GM19395 (cell line): ENCODE results near the gene FAM217A.

Source experiments
- ATAC-seq: cut with Tn5 transposase; IDR thresholded peaks from one replicate; pipeline ENCODE4 v1.9.1; 2021; ENCODE audit warnings: mild to moderate bottlenecking, moderate library complexity; ENCODE audit not compliant: unreplicated experiment

FAM217A gene

GRCh38 chr6:4085332-4085700, 6.4 kb upstream of the FAM217A start:
- ATAC-seq, result no peak

- no peak for ATAC-seq
These were observed 5.8 kb upstream of the FAM217A start for GRCh38 chr6:4084444-4085331.

GRCh38 chr6:4074478-4075235, 4.3 kb downstream of the FAM217A start:
- no peak for ATAC-seq

- no peak for ATAC-seq
These were observed 7.6 kb downstream of the FAM217A start for GRCh38 chr6:4071330-4071729.

GRCh38 chr6:4069199-4069598, 9.7 kb downstream of the FAM217A start:
- ATAC-seq, result no peak

GRCh38 chr6:4067673-4068072, 11.3 kb downstream of the FAM217A start:
- no peak for ATAC-seq

GRCh38 chr6:4066029-4066755, 12.7 kb downstream of the FAM217A start:
- no peak for ATAC-seq

- ATAC-seq, result no peak
These were observed 19.7 kb downstream of the FAM217A start for GRCh38 chr6:4059115-4059777.

GRCh38 chr6:4057036-4057435, 21.9 kb downstream of the FAM217A start:
- ATAC-seq, result no peak

- ATAC-seq, result no peak
These were observed 23.4 kb downstream of the FAM217A start for GRCh38 chr6:4055420-4056041.

- ATAC-seq, result no peak
These were observed 29.7 kb downstream of the FAM217A start for GRCh38 chr6:4049246-4049645.

GRCh38 chr6:4041480-4041879, 37.5 kb downstream of the FAM217A start:
- no peak for ATAC-seq

- ATAC-seq, result no peak
These were observed 39.6 kb downstream of the FAM217A start for GRCh38 chr6:4039348-4039747.

- no peak for ATAC-seq
These were observed 42.4 kb downstream of the FAM217A start for GRCh38 chr6:4036581-4036980.

GRCh38 chr6:4032475-4032874, 46.5 kb downstream of the FAM217A start:
- ATAC-seq, result no peak

- ATAC-seq, result no peak
These were observed 47.5 kb downstream of the FAM217A start for GRCh38 chr6:4031442-4031841.

- ATAC-seq, result no peak
These were observed 48.3 kb downstream of the FAM217A start for GRCh38 chr6:4030669-4031068.

- no peak for ATAC-seq
These were observed 49.2 kb downstream of the FAM217A start for GRCh38 chr6:4029687-4030086.

GRCh38 chr6:4028051-4028450, 50.9 kb downstream of the FAM217A start:
- no peak for ATAC-seq

GRCh38 chr6:4025681-4026080, 53.3 kb downstream of the FAM217A start:
- ATAC-seq, result no peak

GRCh38 chr6:4023240-4023639, 55.7 kb downstream of the FAM217A start:
- no peak for ATAC-seq
